OCI-LY1 (cell line): ENCODE results near the gene ACTG1.

Experiments
- H2AFZ ChIP-seq: fragments of 200-600 bp; sonication (generic), shearing (Covaris generic); 2 replicates; pipeline ENCODE4 v1.6.0; 2014; ENCODE audit warnings: antibody characterized with exemption, mild to moderate bottlenecking, low read length
- H3F3A ChIP-seq: fragments of 200-600 bp; sonication (generic), shearing (Covaris generic); 2 replicates; pipeline ENCODE4 v1.6.0; 2014; ENCODE audit warnings: mild to moderate bottlenecking, antibody characterized with exemption, low read length, moderate library complexity; ENCODE audit not compliant: insufficient read depth
- H3K27ac ChIP-seq: fragments of 200-600 bp; sonication (generic); 2 replicates; pipeline ENCODE4 v1.5.1; 2014; ENCODE audit warnings: low read length, mixed run types, mild to moderate bottlenecking, low read depth; ENCODE audit not compliant: poor library complexity, severe bottlenecking
- H3K27me3 ChIP-seq: fragments of 200-600 bp; sonication (generic); 2 replicates; pipeline ENCODE4 v1.6.0; 2014; ENCODE audit warnings: antibody characterized with exemption, mild to moderate bottlenecking, low read length, moderate library complexity; ENCODE audit not compliant: insufficient read depth
- H3K36me3 ChIP-seq: fragments of 200-600 bp; sonication (generic); 2 replicates; pipeline ENCODE4 v1.6.1; 2014; ENCODE audit warnings: mild to moderate bottlenecking, antibody characterized with exemption, low read length, moderate library complexity, mixed read lengths; ENCODE audit not compliant: insufficient read depth
- H3K4me1 ChIP-seq: fragments of 200-600 bp; sonication (generic); 2 replicates; pipeline ENCODE4 v1.5.1; 2014; ENCODE audit warnings: mild to moderate bottlenecking, low read length, moderate library complexity; ENCODE audit not compliant: insufficient read depth, severe bottlenecking
- H3K4me2 ChIP-seq: fragments of 200-600 bp; sonication (generic), shearing (Covaris generic); 2 replicates; pipeline ENCODE4 v1.6.1; 2014; ENCODE audit warnings: low read length
- H3K4me3 ChIP-seq: fragments of 200-600 bp; sonication (generic); 2 replicates; pipeline ENCODE4 v1.5.1; 2014; ENCODE audit warnings: low read length, low read depth, mild to moderate bottlenecking, mixed read lengths; ENCODE audit not compliant: poor library complexity, severe bottlenecking
- H3K79me2 ChIP-seq: fragments of 200-600 bp; shearing (Covaris generic); 2 replicates; pipeline ENCODE4 v1.6.1; 2016; ENCODE audit warnings: mixed run types, low read length, mixed read lengths; ENCODE audit not compliant: insufficient read depth
- H3K9ac ChIP-seq: fragments of 200-600 bp; sonication (generic), shearing (Covaris generic); 2 replicates; pipeline ENCODE4 v1.6.1; 2014; ENCODE audit warnings: mild to moderate bottlenecking, low read length, mixed read lengths
- H3K9me2 ChIP-seq: fragments of 200-600 bp; sonication (generic), shearing (Covaris generic); 2 replicates; pipeline ENCODE4 v1.6.1; 2014; ENCODE audit warnings: low read depth, mild to moderate bottlenecking, low read length, mixed read lengths
- H3K9me3 ChIP-seq: fragments of 200-600 bp; shearing (Covaris generic); 2 replicates; pipeline ENCODE4 v1.6.1; 2014; ENCODE audit warnings: low read length, mixed read lengths
- H4K20me1 ChIP-seq: fragments of 200-600 bp; sonication (generic), shearing (Covaris generic); 2 replicates; pipeline ENCODE4 v1.6.0; 2016; ENCODE audit warnings: mild to moderate bottlenecking, low read length; ENCODE audit not compliant: insufficient read depth
- EZH2 ChIP-seq: fragments of 200-600 bp; sonication (generic), shearing (Covaris generic); IDR thresholded peaks from 2 replicates; pipeline ENCODE4 v1.8.0; 2017; ENCODE audit warnings: borderline replicate concordance, mixed run types, mild to moderate bottlenecking, antibody characterized with exemption, low read length, moderate library complexity, mixed read lengths
- TF ChIP-seq, protein P1 (sequence below): fragments of 200-600 bp; sonication (generic), shearing (Covaris generic); IDR thresholded peaks from 2 replicates; pipeline ENCODE4 v1.5.1; 2017; ENCODE audit warnings: mild to moderate bottlenecking, antibody characterized with exemption, low read length, moderate library complexity, mixed read lengths

The ACTG1 gene

DNA sequence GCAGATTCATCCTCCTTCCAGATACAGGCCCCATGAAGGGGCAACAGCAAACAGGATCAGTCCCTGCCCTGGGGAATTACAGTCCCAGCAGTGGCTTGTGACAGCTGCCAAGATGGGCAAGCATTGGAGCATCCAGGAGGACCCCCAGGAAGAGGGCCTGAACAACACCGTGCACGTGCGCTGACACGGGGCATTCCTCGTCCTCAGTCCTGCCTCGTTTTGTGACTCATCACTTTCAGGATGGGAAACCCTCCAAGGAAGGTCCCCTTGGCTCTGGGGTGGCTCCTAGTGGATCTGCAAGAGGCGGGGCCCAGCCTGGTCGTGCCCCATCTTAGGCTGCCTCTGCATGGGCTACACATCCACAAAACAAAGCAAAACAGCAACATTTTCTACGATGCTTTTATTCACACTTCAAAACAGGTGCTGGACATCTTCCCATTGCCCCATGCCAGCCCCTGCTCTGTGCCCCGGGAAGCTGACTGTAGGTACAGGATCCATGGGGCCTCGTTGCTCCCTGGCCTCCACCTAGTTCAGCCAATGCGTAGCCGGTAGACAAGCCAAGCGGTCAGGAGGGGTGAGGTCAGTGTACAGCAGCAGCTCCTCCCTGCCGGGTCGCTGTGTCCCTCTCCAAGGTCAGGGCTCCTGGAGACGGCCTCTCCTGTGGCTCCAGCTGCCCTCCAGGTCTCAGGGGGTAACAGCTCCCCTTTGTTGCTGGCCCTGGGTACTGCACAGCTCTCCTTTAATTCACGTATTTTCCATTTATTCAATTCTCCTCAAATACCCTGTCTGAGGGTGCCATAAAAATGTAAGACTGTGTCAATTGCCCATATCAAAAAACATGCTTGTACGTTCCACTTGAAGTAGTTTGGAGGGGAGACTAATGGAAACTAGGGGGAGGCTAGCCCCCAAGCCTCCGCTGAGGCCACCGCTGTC, 32.2 kb downstream of the ACTG1 start:
- H3K4me3 ChIP-seq, result no peak overlapping the region
- no peaks in the 10 kb centered on the region for H3K9me3 ChIP-seq
- H3K27me3 ChIP-seq, result no peaks in the 10 kb centered on the region; the same call in 1 of the 2 replicates
- H3F3A ChIP-seq, result no peaks in the 10 kb centered on the region
- no peak overlapping the region for H3K9ac ChIP-seq
- no peaks in the 10 kb centered on the region for H3K36me3 ChIP-seq
- H3K27ac ChIP-seq, result no peak overlapping the region
- TF ChIP-seq, protein P1, sequence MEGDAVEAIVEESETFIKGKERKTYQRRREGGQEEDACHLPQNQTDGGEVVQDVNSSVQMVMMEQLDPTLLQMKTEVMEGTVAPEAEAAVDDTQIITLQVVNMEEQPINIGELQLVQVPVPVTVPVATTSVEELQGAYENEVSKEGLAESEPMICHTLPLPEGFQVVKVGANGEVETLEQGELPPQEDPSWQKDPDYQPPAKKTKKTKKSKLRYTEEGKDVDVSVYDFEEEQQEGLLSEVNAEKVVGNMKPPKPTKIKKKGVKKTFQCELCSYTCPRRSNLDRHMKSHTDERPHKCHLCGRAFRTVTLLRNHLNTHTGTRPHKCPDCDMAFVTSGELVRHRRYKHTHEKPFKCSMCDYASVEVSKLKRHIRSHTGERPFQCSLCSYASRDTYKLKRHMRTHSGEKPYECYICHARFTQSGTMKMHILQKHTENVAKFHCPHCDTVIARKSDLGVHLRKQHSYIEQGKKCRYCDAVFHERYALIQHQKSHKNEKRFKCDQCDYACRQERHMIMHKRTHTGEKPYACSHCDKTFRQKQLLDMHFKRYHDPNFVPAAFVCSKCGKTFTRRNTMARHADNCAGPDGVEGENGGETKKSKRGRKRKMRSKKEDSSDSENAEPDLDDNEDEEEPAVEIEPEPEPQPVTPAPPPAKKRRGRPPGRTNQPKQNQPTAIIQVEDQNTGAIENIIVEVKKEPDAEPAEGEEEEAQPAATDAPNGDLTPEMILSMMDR, result no peak
- no peak for TF ChIP-seq EZH2
- H3K9me2 ChIP-seq, result no peaks in the 10 kb centered on the region
- H3K4me2 ChIP-seq, result no peak overlapping the region
- H3K79me2 ChIP-seq, result no peaks in the 10 kb centered on the region
- H4K20me1 ChIP-seq, result no peaks in the 10 kb centered on the region
- peaks cover 14% of the 10 kb centered on the region for H3K4me1 ChIP-seq
- H2AFZ ChIP-seq, result no peak overlapping the region

DNA sequence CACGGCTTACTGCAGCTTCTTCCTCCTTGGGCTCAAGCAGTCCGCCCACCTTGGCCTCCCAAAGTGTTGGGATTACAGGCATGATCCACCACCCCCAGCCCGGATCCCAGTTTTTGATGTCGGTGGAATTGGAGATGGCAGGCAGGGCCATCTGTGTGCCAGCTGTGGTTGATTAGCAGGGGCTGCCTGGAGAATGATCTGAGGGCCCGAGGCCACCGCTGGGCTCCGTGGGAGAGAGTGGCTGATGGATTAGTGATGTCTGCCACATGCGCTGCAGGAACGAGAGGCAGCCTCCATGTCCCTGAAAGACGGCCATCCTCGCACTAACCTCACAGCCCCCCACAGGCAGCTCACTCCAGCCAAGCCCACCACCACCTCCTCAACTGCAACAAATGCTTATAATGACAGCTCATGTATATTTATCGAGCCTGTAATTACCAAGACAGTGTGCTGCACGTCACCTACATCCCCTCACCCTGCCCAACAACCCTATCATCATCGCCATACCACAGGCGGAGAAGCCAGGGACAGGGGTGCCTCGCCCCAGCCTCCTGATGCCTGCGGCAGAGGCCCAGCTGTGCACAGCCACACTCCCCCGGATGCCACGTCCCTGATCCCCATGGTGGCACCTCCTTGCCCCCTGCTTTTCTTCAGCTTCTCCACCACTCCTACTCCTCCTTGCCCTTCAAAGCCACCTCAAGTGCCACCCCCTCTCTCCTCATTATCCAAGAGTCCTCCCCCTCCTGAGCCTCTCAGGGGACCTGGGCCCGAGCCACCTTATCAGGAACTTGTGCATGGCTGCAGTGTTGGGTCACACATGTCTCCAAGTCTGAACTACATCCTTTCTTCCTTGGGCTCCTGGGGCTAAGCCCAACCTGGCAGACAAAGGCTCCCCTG, 33.2 kb downstream of the ACTG1 start:
- H3K9me3 ChIP-seq, result no peaks in the 10 kb centered on the region
- no peaks in the 10 kb centered on the region for H3F3A ChIP-seq
- no peaks in the 10 kb centered on the region for H3K79me2 ChIP-seq
- H3K4me3 ChIP-seq, result no peak overlapping the region
- peaks cover 8% of the 10 kb centered on the region for H3K4me1 ChIP-seq
- H3K27ac ChIP-seq, result no peak overlapping the region
- H4K20me1 ChIP-seq, result no peaks in the 10 kb centered on the region
- no peaks in the 10 kb centered on the region; the same call in 1 of the 2 replicates for H3K27me3 ChIP-seq
- TF ChIP-seq, protein P1, result no peak
- TF ChIP-seq EZH2, result no peak
- H3K9me2 ChIP-seq, result no peaks in the 10 kb centered on the region
- no peak overlapping the region for H3K9ac ChIP-seq
- no peaks in the 10 kb centered on the region for H3K36me3 ChIP-seq
- no peak overlapping the region for H3K4me2 ChIP-seq
- no peak overlapping the region for H2AFZ ChIP-seq

DNA sequence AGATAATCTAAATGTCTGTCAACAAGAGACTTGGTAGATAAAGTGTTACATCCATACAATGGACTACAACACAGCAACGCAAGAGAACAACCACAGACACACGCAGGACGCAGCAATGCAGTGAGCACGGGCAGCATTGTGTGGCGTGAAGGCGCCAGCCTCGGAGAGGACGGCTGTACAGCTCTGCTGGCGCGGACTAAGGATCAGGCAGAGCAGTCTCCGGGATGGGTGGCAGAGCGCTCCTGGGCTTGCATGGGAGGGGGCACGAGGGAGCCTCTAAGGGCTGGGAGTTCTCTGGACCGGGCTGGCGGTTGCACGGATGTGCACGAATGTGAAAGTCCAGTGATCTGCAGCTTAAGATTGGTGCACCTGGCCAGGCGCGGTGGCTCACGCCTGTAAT, 34.5 kb downstream of the ACTG1 start:
- Histone ChIP-seq H3K27me3 (no peaks in the 10 kb centered on the region; the same call in 1 of the 2 replicates), H2AFZ (no peak overlapping the region), H4K20me1 (no peaks in the 10 kb centered on the region), H3K27ac (no peak overlapping the region), H3K9ac (no peak overlapping the region), H3K4me3 (no peak overlapping the region), H3K9me2 (no peaks in the 10 kb centered on the region), H3K4me2 (no peak overlapping the region), H3K9me3 (no peaks in the 10 kb centered on the region), H3K79me2 (no peaks in the 10 kb centered on the region), H3K36me3 (no peaks in the 10 kb centered on the region), H3F3A (no peaks in the 10 kb centered on the region), H3K4me1 (no peaks in the 10 kb centered on the region)
- no peak for TF ChIP-seq EZH2
